22Rv1 (cell line): ENCODE results near the gene CCL27.

ENCODE experiments used
- ZFX ChIP-seq: fragments of 450-650 bp; IDR thresholded peaks from 2 replicates; pipeline ENCODE4 v1.6.1; 2017; ENCODE audit warnings: antibody characterized with exemption, borderline replicate concordance
- TF ChIP-seq, protein P1 (sequence below): fragments of 450-650 bp; IDR thresholded peaks from 2 replicates; pipeline ENCODE4 v1.5.1; 2017; ENCODE audit warnings: mild to moderate bottlenecking

DNA sequence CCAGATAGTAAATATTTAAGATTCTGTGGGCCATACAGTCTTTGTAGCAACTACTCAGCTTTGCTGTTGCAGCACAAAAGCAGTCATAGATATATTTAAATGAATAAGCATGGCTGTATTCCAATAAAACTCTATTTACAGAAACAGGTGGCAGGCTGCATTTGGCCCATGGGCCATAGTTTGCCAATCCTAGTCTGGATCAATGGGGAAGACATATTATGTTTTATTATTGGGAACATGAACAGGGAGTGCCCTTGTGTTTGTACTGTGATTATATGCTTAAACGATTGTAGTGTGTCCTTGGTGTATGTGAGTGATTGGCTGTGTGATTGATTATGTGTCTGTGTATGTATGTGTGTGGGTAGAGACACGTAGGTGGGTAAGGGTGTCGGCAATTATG, 12.0 kb upstream of the CCL27 start:
- TF ChIP-seq, protein P1, sequence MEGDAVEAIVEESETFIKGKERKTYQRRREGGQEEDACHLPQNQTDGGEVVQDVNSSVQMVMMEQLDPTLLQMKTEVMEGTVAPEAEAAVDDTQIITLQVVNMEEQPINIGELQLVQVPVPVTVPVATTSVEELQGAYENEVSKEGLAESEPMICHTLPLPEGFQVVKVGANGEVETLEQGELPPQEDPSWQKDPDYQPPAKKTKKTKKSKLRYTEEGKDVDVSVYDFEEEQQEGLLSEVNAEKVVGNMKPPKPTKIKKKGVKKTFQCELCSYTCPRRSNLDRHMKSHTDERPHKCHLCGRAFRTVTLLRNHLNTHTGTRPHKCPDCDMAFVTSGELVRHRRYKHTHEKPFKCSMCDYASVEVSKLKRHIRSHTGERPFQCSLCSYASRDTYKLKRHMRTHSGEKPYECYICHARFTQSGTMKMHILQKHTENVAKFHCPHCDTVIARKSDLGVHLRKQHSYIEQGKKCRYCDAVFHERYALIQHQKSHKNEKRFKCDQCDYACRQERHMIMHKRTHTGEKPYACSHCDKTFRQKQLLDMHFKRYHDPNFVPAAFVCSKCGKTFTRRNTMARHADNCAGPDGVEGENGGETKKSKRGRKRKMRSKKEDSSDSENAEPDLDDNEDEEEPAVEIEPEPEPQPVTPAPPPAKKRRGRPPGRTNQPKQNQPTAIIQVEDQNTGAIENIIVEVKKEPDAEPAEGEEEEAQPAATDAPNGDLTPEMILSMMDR: no peak
- no peak for TF ChIP-seq ZFX
